Fibroblast of lung (primary cell): ENCODE results near the gene CTDNEP1. TPM values are rescaled to one million over a fixed set of nuclear protein-coding genes. Genes with fewer than 3 reads are reported as not detected.
A peak's percentile ranks its signal among the peaks of the same experiment; 100 is the strongest.

ENCODE experiments used
- DNase-seq, 2 donors: peaks; one replicate each; pipeline versions ENCODE4 v3.0.0 to v3.0.0-alpha.2; 2010; ENCODE audit warnings: low read depth in 2 of 2
- H2AFZ ChIP-seq: 2 replicates; pipeline ENCODE4 v1.5.1; 2012; ENCODE audit warnings: low read length, control low read depth, inconsistent platforms
- H3K27ac ChIP-seq: 2 replicates; pipeline ENCODE4 v1.5.1; 2011; ENCODE audit warnings: low read length, control low read depth; ENCODE audit not compliant: insufficient read depth
- H3K27me3 ChIP-seq: 2 replicates; pipeline ENCODE4 v1.5.1; 2011; ENCODE audit warnings: mild to moderate bottlenecking, low read length; ENCODE audit not compliant: control insufficient read depth, insufficient read depth
- H3K36me3 ChIP-seq: 2 replicates; pipeline ENCODE4 v1.5.1; 2011; ENCODE audit warnings: low read length; ENCODE audit not compliant: control insufficient read depth, insufficient read depth
- H3K4me1 ChIP-seq: 2 replicates; pipeline ENCODE4 v1.5.1; 2011; ENCODE audit warnings: low read length; ENCODE audit not compliant: control insufficient read depth, insufficient read depth; ENCODE audit errors: extremely low read depth
- H3K4me2 ChIP-seq: 2 replicates; pipeline ENCODE4 v1.5.1; 2011; ENCODE audit warnings: low read length, control low read depth; ENCODE audit not compliant: insufficient read depth; ENCODE audit errors: extremely low read depth
- H3K4me3 ChIP-seq, 4 experiments: fragments of 200-600 bp in 1 of 4; sonication (generic) in 1 of 4; replicated peaks in 1 of 4; 2 replicates each; pipeline ENCODE4 v1.5.1; 2011 to 2016; ENCODE audit warnings: low read length in 4 of 4, low read depth in 3 of 4, mild to moderate bottlenecking in 3 of 4, control low read depth in 2 of 4, inconsistent platforms in 1 of 4, mixed read lengths in 1 of 4; ENCODE audit not compliant: insufficient read depth in 1 of 4; ENCODE audit errors: control extremely low read depth in 1 of 4
- H3K79me2 ChIP-seq: 2 replicates; pipeline ENCODE4 v1.5.1; 2012; ENCODE audit warnings: mild to moderate bottlenecking, low read length, inconsistent platforms; ENCODE audit not compliant: control insufficient read depth, insufficient read depth
- H3K9ac ChIP-seq: 2 replicates; pipeline ENCODE4 v1.5.1; 2011; ENCODE audit warnings: mild to moderate bottlenecking, low read length, control low read depth; ENCODE audit not compliant: insufficient read depth
- H3K9me3 ChIP-seq: 2 replicates; pipeline ENCODE4 v1.5.1; 2012; ENCODE audit warnings: low read depth, low read length; ENCODE audit not compliant: control insufficient read depth, insufficient read depth
- H4K20me1 ChIP-seq: 2 replicates; pipeline ENCODE4 v1.5.1; 2011; ENCODE audit warnings: low read length; ENCODE audit not compliant: control insufficient read depth, insufficient read depth; ENCODE audit errors: extremely low read depth
- CTCF ChIP-seq, 2 donors: IDR thresholded peaks in 1 of 2; conservative IDR thresholded peaks in 1 of 2; 1 replicate in 1 of 2; 2 replicates in 1 of 2; pipeline ENCODE4 v1.5.1; 2011 to 2012; ENCODE audit warnings: low read length in 2 of 2, control low read depth in 1 of 2, inconsistent platforms in 1 of 2, low read depth in 1 of 2, mild to moderate bottlenecking in 1 of 2
- EZH2 ChIP-seq: IDR thresholded peaks from 2 replicates; pipeline ENCODE4 v1.5.1; 2012; ENCODE audit warnings: low read length, control low read depth, mild to moderate bottlenecking; ENCODE audit errors: missing control alignments
- polyA plus RNA-seq, 2 donors: library from polyadenylated mRNA; depleted of rRNA in 1 of 2; stranded (reverse) in 1 of 2; unstranded in 1 of 2; fragments of >200 nt; gene quantifications; 2 replicates each; pipeline ENCODE4 v1.2.1, GENCODE V29; 2011 to 2012; ENCODE audit warnings: missing spikeins in 1 of 2
- total RNA-seq: library from RNA; depleted of rRNA; stranded (reverse); fragments of >200 nt; gene quantifications from 2 replicates; pipeline ENCODE4 v1.2.1, GENCODE V29; 2014

Gene CTDNEP1
- total and polyA plus RNA-seq, 2 donors (not counting 1 experiment from before 2014, with no cell fraction given) = 40.5 to 134 TPM

- H3K4me2 ChIP-seq = peak overlapping the region; percentile 35
- no peaks in the 10 kb centered on the region for H3K9me3 ChIP-seq
- no peaks in the 10 kb centered on the region for H3K79me2 ChIP-seq
- no peaks in the 10 kb centered on the region for H4K20me1 ChIP-seq
- H3K27me3 ChIP-seq = no peaks in the 10 kb centered on the region
- peaks cover 3% of the 10 kb centered on the region for H3K4me1 ChIP-seq
- H3K9ac ChIP-seq = no peak overlapping the region
- H2AFZ ChIP-seq = peak overlapping the region; percentile 29
- TF ChIP-seq CTCF (conservative IDR thresholded peaks at IDR 0.05 in 1 of 2, IDR thresholded peaks at IDR 0.05 in 1 of 2; ENCODE audit: low read depth in 1 of 2, low read length in 2 of 2) = no peak
- peak; percentile 74 for TF ChIP-seq EZH2
- DNase-seq = no peak
- no peak overlapping the region for H3K27ac ChIP-seq
- H3K4me3 ChIP-seq = peak overlapping the region in 1 of 4 experiments; percentile 32
- H3K36me3 ChIP-seq = peaks cover 1% of the 10 kb centered on the region
These were observed 10.1 kb upstream of the CTDNEP1 start for GRCh38 chr17:7261379-7262191.

GRCh38 chr17:7260651-7261378 lies 9.3 kb upstream of the CTDNEP1 start:
- TF ChIP-seq CTCF (conservative IDR thresholded peaks at IDR 0.05 in 1 of 2, IDR thresholded peaks at IDR 0.05 in 1 of 2; ENCODE audit: low read depth in 1 of 2, low read length in 2 of 2) (no peak), EZH2 (no peak)
- H3K9me3 ChIP-seq = no peaks in the 10 kb centered on the region
- H3K36me3 ChIP-seq = peaks cover 1% of the 10 kb centered on the region
- no peak overlapping the region for H3K27ac ChIP-seq
- H3K79me2 ChIP-seq = no peaks in the 10 kb centered on the region
- H4K20me1 ChIP-seq = no peaks in the 10 kb centered on the region
- peak overlapping the region; percentile 29 for H2AFZ ChIP-seq
- peak overlapping the region in 1 of 4 experiments; percentile 32 for H3K4me3 ChIP-seq
- H3K4me1 ChIP-seq = peaks cover 3% of the 10 kb centered on the region
- no peaks in the 10 kb centered on the region for H3K27me3 ChIP-seq
- no peak for DNase-seq
- H3K9ac ChIP-seq = no peak overlapping the region
- no peak overlapping the region for H3K4me2 ChIP-seq

- peaks cover 1% of the 10 kb centered on the region for H3K36me3 ChIP-seq
- no peak for TF ChIP-seq CTCF (conservative IDR thresholded peaks at IDR 0.05 in 1 of 2, IDR thresholded peaks at IDR 0.05 in 1 of 2; ENCODE audit: low read depth in 1 of 2, low read length in 2 of 2)
- TF ChIP-seq EZH2 = no peak
- no peak overlapping the region for H3K4me3 ChIP-seq
- DNase-seq = no peak
- no peak overlapping the region for H3K9ac ChIP-seq
- H3K4me2 ChIP-seq = no peak overlapping the region
- H3K4me1 ChIP-seq = peaks cover 3% of the 10 kb centered on the region
- H3K27ac ChIP-seq = no peak overlapping the region
- H2AFZ ChIP-seq = no peak overlapping the region
- no peaks in the 10 kb centered on the region for H4K20me1 ChIP-seq
- H3K79me2 ChIP-seq = no peaks in the 10 kb centered on the region
- no peaks in the 10 kb centered on the region for H3K9me3 ChIP-seq
- no peaks in the 10 kb centered on the region for H3K27me3 ChIP-seq
These were observed 8.6 kb upstream of the CTDNEP1 start for GRCh38 chr17:7260151-7260550.
